Loucy (cell line): ENCODE data around the gene PNCK.
"Not testable (repeated sequence)": the region's sequence is repeated elsewhere in the genome, so short reads cannot be mapped to it uniquely, and the experiment has no call there.

Experiments
- H2AFZ ChIP-seq: fragments of 200-600 bp; sonication (generic); 2 replicates; pipeline ENCODE4 v1.6.0; 2016; ENCODE audit warnings: antibody characterized with exemption, mild to moderate bottlenecking, low read length, moderate library complexity
- H3F3A ChIP-seq: fragments of 200-600 bp; 2 replicates; pipeline ENCODE4 v1.6.0; 2016; ENCODE audit warnings: antibody characterized with exemption, low read depth, mild to moderate bottlenecking
- H3K27me3 ChIP-seq: fragments of 200-600 bp; sonication (generic); 2 replicates; pipeline ENCODE4 v1.6.1; 2014; ENCODE audit warnings: low read length, mild to moderate bottlenecking; ENCODE audit not compliant: insufficient read depth, poor library complexity, severe bottlenecking
- H3K36me3 ChIP-seq: fragments of 200-600 bp; sonication (generic); 2 replicates; pipeline ENCODE4 v1.6.1; 2016; ENCODE audit warnings: low read length; ENCODE audit not compliant: insufficient read depth
- H3K4me1 ChIP-seq: fragments of 200-600 bp; sonication (generic); 2 replicates; pipeline ENCODE4 v1.5.1; 2014; ENCODE audit warnings: low read length, mild to moderate bottlenecking; ENCODE audit not compliant: insufficient read depth, poor library complexity, severe bottlenecking
- H3K4me2 ChIP-seq: fragments of 200-600 bp; sonication (generic); 2 replicates; pipeline ENCODE4 v1.6.0; 2014; ENCODE audit warnings: antibody characterized with exemption, low read length, low read depth, mild to moderate bottlenecking; ENCODE audit not compliant: poor library complexity, severe bottlenecking
- H3K4me3 ChIP-seq: fragments of 200-600 bp; sonication (generic); 2 replicates; pipeline ENCODE4 v1.5.1; 2014; ENCODE audit warnings: low read length, mild to moderate bottlenecking, mixed read lengths; ENCODE audit not compliant: poor library complexity, severe bottlenecking
- H3K79me2 ChIP-seq: fragments of 200-600 bp; sonication (generic); 2 replicates; pipeline ENCODE4 v1.6.1; 2014; ENCODE audit warnings: low read length; ENCODE audit not compliant: insufficient read depth
- H3K9ac ChIP-seq: fragments of 200-600 bp; sonication (generic); 2 replicates; pipeline ENCODE4 v1.6.0; 2014; ENCODE audit warnings: mild to moderate bottlenecking, low read depth, low read length, moderate library complexity; ENCODE audit not compliant: poor library complexity, severe bottlenecking
- H3K9me2 ChIP-seq: fragments of 200-600 bp; sonication (generic); replicated peaks from 2 replicates; pipeline ENCODE4 v1.6.1; 2016; ENCODE audit warnings: low read depth, low read length, mixed read lengths
- H3K9me3 ChIP-seq: fragments of 200-600 bp; sonication (generic); 2 replicates; pipeline ENCODE4 v1.6.1; 2014; ENCODE audit warnings: mild to moderate bottlenecking, antibody characterized with exemption, low read length, low read depth; ENCODE audit not compliant: insufficient read depth
- H4K20me1 ChIP-seq: fragments of 200-600 bp; sonication (generic); 2 replicates; pipeline ENCODE4 v1.6.0; 2014; ENCODE audit warnings: antibody characterized with exemption, low read length, mild to moderate bottlenecking; ENCODE audit not compliant: insufficient read depth, poor library complexity, severe bottlenecking
- CTCF ChIP-seq: fragments of 200-600 bp; sonication (generic); conservative IDR thresholded peaks from 2 replicates; pipeline ENCODE4 v1.5.1; 2014; ENCODE audit warnings: mild to moderate bottlenecking, antibody characterized with exemption, low read length
- EZH2phosphoT487 ChIP-seq: fragments of 200-600 bp; IDR thresholded peaks from 2 replicates; pipeline ENCODE4 v1.6.1; 2018; ENCODE audit warnings: antibody characterized with exemption, mild to moderate bottlenecking, moderate library complexity, borderline replicate concordance

PNCK gene

GRCh38 chrX:153685751-153686696 lies 12.4 kb upstream of the PNCK start:
- Histone ChIP-seq H3K9ac (no peak overlapping the region), H3K4me3 (no peak overlapping the region), H3F3A (no peaks in the 10 kb centered on the region), H3K27me3 (no peaks in the 10 kb centered on the region), H3K4me2 (no peak overlapping the region), H2AFZ (no peak overlapping the region), H3K9me3 (no peaks in the 10 kb centered on the region), H3K9me2 (no peaks in the 10 kb centered on the region), H3K36me3 (no peaks in the 10 kb centered on the region), H3K4me1 (no peaks in the 10 kb centered on the region), H4K20me1 (no peaks in the 10 kb centered on the region), H3K79me2 (no peaks in the 10 kb centered on the region)
- no peak for TF ChIP-seq CTCF

- Histone ChIP-seq H3F3A (no peaks in the 10 kb centered on the region), H3K9ac (no peak overlapping the region), H3K36me3 (no peaks in the 10 kb centered on the region), H3K79me2 (no peaks in the 10 kb centered on the region), H3K27me3 (no peaks in the 10 kb centered on the region), H3K4me1 (no peaks in the 10 kb centered on the region), H4K20me1 (no peaks in the 10 kb centered on the region), H3K9me3 (no peaks in the 10 kb centered on the region), H3K9me2 (no peaks in the 10 kb centered on the region), H2AFZ (no peak overlapping the region), H3K4me3 (no peak overlapping the region), H3K4me2 (no peak overlapping the region)
- TF ChIP-seq CTCF (no peak), EZH2phosphoT487 (no peak)
Measured at GRCh38 chrX:153685156-153685536, 11.5 kb upstream of the PNCK start.

- Histone ChIP-seq H3K9ac (no peak overlapping the region), H3K9me2 (no peaks in the 10 kb centered on the region), H3F3A (no peaks in the 10 kb centered on the region), H2AFZ (no peak overlapping the region), H3K4me2 (no peak overlapping the region), H3K4me3 (no peak overlapping the region), H4K20me1 (no peaks in the 10 kb centered on the region), H3K4me1 (no peaks in the 10 kb centered on the region), H3K79me2 (no peaks in the 10 kb centered on the region), H3K27me3 (no peaks in the 10 kb centered on the region), H3K36me3 (no peaks in the 10 kb centered on the region), H3K9me3 (no peaks in the 10 kb centered on the region)
- TF ChIP-seq EZH2phosphoT487 (no peak), CTCF (no peak)
Measured at GRCh38 chrX:153684467-153685155, 11.0 kb upstream of the PNCK start.

GRCh38 chrX:153683486-153683885 lies 9.9 kb upstream of the PNCK start:
- H3K4me3 ChIP-seq, H3F3A ChIP-seq, H3K9me3 ChIP-seq, H3K9me2 ChIP-seq, H3K27me3 ChIP-seq, H4K20me1 ChIP-seq, H3K9ac ChIP-seq, H3K36me3 ChIP-seq, H3K4me1 ChIP-seq, H3K79me2 ChIP-seq, H2AFZ ChIP-seq, H3K4me2 ChIP-seq: not testable (repeated sequence)
